Adrenal gland (tissue), 12 donors: ENCODE results near the gene TRIM42. TPM values are rescaled to one million over a fixed set of nuclear protein-coding genes. Genes with fewer than 3 reads are reported as not detected.

Experiments
- DNase-seq, 7 donors: peaks; one replicate each; pipeline ENCODE4 v3.0.0-alpha.2; 2019 to 2020
- H3K27ac ChIP-seq, 5 donors: fragments of 200-600 bp; sonication (generic) in 4 of 5; 1 replicate in 3 of 5; 2 replicates in 2 of 5; pipeline versions ENCODE4 v1.5.1 to v1.8.0; 2016 to 2020; ENCODE audit warnings: mild to moderate bottlenecking in 1 of 5
- H3K27me3 ChIP-seq: fragments of 200-600 bp; 2 replicates; pipeline ENCODE4 v1.8.0; 2021
- H3K36me3 ChIP-seq, 2 donors: fragments of 200-600 bp; replicated peaks in 1 of 2; 1 replicate in 1 of 2; 2 replicates in 1 of 2; pipeline versions ENCODE4 v1.5.1 to v1.8.0; 2018 to 2022
- H3K4me1 ChIP-seq, 2 donors: fragments of 200-600 bp; replicated peaks in 1 of 2; 1 replicate in 1 of 2; 2 replicates in 1 of 2; pipeline versions ENCODE4 v1.5.1 to v1.8.0; 2018 to 2021
- H3K4me3 ChIP-seq, 4 donors: fragments of 200-600 bp; sonication (generic) in 3 of 4; one replicate each; pipeline ENCODE4 v1.5.1; 2016 to 2018
- H3K9me3 ChIP-seq, 3 donors: fragments of 200-600 bp; sonication (generic) in 1 of 3; replicated peaks in 1 of 3; 1 replicate in 2 of 3; 2 replicates in 1 of 3; pipeline versions ENCODE4 v1.5.1 to v1.8.0; 2016 to 2021
- POLR2A ChIP-seq, 2 donors: fragments of 450-650 bp; IDR thresholded peaks; one replicate each; pipeline ENCODE4 v1.6.1; 2017; ENCODE audit warnings: antibody characterized with exemption in 2 of 2, mild to moderate bottlenecking in 2 of 2, moderate library complexity in 1 of 2
- WGBS, 4 donors: extraction: QIAGEN DNeasy Blood & Tissue Kit in 2 of 4; methylation state at CpG; one replicate each; pipeline versions ENCODE4 v1.1.5 to v1.1.7; 2013 to 2017; 5-methylcytosine and 5-hydroxymethylcytosine counted together
- intact Hi-C, 2 donors: fragments of 100-400 bp; cut with DNase I; formaldehyde crosslinking; loops; one replicate each; pipeline versions ENCODE4 v1.14.1 to v1.15.0; 2022 to 2023
- polyA plus RNA-seq, 3 donors: library from polyadenylated mRNA; stranded (reverse); fragments of 200-250 nt in 2 of 3; fragments of 350-450 nt in 1 of 3; fragmentation: Illumina TruSeq in 1 of 3; extraction: RNeasy Lipid Tissue Mini Kit (QIAGEN cat#74804) in 1 of 3; gene quantifications; one replicate each; pipeline ENCODE4 v1.2.3, GENCODE V29; 2013 to 2014
- total RNA-seq, 9 donors: library from RNA; depleted of rRNA in 4 of 9; stranded (reverse); fragments of >200 nt in 4 of 9; fragments of 120-200 nt in 1 of 9; fragmentation: NEBNext Ultra II Directional in 1 of 9; extraction: Animal tissue kit (Norgen Biotek cat#: 25700) in 1 of 9; gene quantifications; one replicate each; pipeline versions ENCODE4 v1.1.0 to v1.2.4, GENCODE V29; 2013 to 2023
- TF ChIP-seq, protein P1 (sequence below), 6 experiments: fragments of 450-650 bp in 4 of 6; fragments of 200-600 bp in 2 of 6; sonication (generic) in 1 of 6; IDR thresholded peaks; 1 replicate in 5 of 6; 2 replicates in 1 of 6; pipeline versions ENCODE4 v1.5.1 to v1.8.0; 2016 to 2021; ENCODE audit warnings: antibody characterized with exemption in 6 of 6, mild to moderate bottlenecking in 2 of 6, moderate library complexity in 1 of 6
- donor health status: healthy with polysubstance abuse.
- donor health status: Bipolar disorder and iron deficiency.
- donor health status: DM: yes; HTN: yes; CAD: no.
- donor health status: DM: no; HTN: no; CAD: no.
- donor health status: DM: no; HTN: no; CAD: no.
- donor health status: DM: yes; HTN: yes; CAD: no.

Gene TRIM42
- total and polyA plus RNA-seq, 12 donors, result not detected

DNA sequence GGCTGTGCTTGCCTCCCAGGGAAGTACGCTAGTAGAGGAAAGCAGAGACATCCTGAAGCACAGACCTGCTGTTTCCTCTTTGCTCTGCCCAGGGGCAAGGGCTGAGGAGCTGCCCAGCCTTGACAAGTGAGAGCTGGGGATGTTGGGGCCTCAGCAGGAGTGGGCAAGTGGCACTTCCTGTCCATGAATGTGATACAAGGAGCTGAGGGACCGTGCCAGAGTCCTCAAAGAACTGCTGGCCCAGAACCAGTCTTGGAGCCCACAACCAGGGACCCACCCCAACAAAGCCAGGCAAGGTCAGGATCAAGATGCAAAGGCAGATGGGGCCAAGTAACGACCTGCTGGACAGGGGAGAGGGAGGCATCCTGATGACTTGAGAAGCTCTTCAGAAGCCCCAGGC is 70.3 kb downstream of the TRIM42 start:
- WGBS, 4 donors, result 56 to 75% (median 66%) methylated on average over 3 of the region's 3 CpGs
- H3K27ac ChIP-seq, result no peak overlapping the region
- no peaks in the 10 kb centered on the region for H3K36me3 ChIP-seq

DNA sequence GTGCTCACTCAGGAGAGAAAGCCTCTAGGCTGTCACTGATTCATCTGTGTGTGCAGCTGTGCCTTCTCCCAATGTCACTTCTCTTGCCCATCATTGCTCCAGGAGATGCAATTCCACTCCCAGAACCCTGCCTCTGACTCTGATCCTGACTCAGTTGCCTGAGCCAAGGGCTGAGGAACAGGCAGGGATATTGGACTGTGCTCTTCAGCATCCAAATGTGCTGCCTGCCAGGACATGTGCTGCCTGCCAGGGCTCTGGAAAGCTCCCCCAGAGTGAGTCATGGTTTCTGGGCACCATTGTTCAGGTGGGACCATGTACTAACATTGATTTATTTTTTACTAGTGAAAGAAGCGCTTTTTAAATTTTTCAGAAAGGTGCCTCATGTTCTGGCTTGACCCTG is 71.0 kb downstream of the TRIM42 start:
- H3K27ac ChIP-seq, result no peak overlapping the region
- H3K27me3 ChIP-seq, result no peaks in the 10 kb centered on the region
- intact Hi-C loops, result no loop called here
- no peaks in the 10 kb centered on the region for H3K9me3 ChIP-seq
- no peak for DNase-seq
- no peak overlapping the region for H3K4me3 ChIP-seq
- WGBS, 4 donors, result 70 to 82% (median 72%) methylated on average over 1 of the region's 1 CpG
- TF ChIP-seq POLR2A (IDR thresholded peaks at IDR 0.05), result no peak
- TF ChIP-seq, protein P1, sequence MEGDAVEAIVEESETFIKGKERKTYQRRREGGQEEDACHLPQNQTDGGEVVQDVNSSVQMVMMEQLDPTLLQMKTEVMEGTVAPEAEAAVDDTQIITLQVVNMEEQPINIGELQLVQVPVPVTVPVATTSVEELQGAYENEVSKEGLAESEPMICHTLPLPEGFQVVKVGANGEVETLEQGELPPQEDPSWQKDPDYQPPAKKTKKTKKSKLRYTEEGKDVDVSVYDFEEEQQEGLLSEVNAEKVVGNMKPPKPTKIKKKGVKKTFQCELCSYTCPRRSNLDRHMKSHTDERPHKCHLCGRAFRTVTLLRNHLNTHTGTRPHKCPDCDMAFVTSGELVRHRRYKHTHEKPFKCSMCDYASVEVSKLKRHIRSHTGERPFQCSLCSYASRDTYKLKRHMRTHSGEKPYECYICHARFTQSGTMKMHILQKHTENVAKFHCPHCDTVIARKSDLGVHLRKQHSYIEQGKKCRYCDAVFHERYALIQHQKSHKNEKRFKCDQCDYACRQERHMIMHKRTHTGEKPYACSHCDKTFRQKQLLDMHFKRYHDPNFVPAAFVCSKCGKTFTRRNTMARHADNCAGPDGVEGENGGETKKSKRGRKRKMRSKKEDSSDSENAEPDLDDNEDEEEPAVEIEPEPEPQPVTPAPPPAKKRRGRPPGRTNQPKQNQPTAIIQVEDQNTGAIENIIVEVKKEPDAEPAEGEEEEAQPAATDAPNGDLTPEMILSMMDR (IDR thresholded peaks at IDR 0.05), result no peak
- no peaks in the 10 kb centered on the region for H3K4me1 ChIP-seq
- no peaks in the 10 kb centered on the region for H3K36me3 ChIP-seq

More for the DNA sequence above, 70.3 kb downstream of the TRIM42 start:
- Histone ChIP-seq H3K4me1 (no peaks in the 10 kb centered on the region), H3K4me3 (no peak overlapping the region), H3K27me3 (no peaks in the 10 kb centered on the region), H3K9me3 (no peaks in the 10 kb centered on the region)
- TF ChIP-seq POLR2A (IDR thresholded peaks at IDR 0.05), result no peak
- TF ChIP-seq, protein P1 (IDR thresholded peaks at IDR 0.05), result no peak
- DNase-seq, result no peak
- intact Hi-C loops, result no loop called here
